Neutrophil (primary cell): Measurements from ENCODE around the gene ATP1A2.

Source experiments
- H3K27ac ChIP-seq: fragments of 200-600 bp; sonication (generic); 2 replicates; pipeline ENCODE4 v1.5.1; 2016; ENCODE audit warnings: mild to moderate bottlenecking, moderate library complexity
- H3K27me3 ChIP-seq: fragments of 200-600 bp; sonication (generic); 2 replicates; pipeline ENCODE4 v1.6.0; 2016; ENCODE audit warnings: mild to moderate bottlenecking
- H3K36me3 ChIP-seq: fragments of 200-600 bp; sonication (generic); 2 replicates; pipeline ENCODE4 v1.5.1; 2017
- H3K4me1 ChIP-seq, 2 experiments: fragments of 200-600 bp in 1 of 2; sonication (generic) in 1 of 2; 1 replicate in 1 of 2; 2 replicates in 1 of 2; pipeline versions ENCODE4 v1.5.1 to v1.6.1; 2013 to 2016; ENCODE audit warnings: low read depth in 1 of 2, low read length in 1 of 2, mild to moderate bottlenecking in 1 of 2, moderate library complexity in 1 of 2; ENCODE audit not compliant: control insufficient read depth in 1 of 2, insufficient read depth in 1 of 2
- H3K4me3 ChIP-seq, 2 experiments: fragments of 200-600 bp in 1 of 2; sonication (generic) in 1 of 2; 1 replicate in 1 of 2; 2 replicates in 1 of 2; pipeline ENCODE4 v1.5.1; 2013 to 2016; ENCODE audit warnings: low read depth in 1 of 2, low read length in 1 of 2, mild to moderate bottlenecking in 1 of 2, moderate library complexity in 1 of 2
- H3K9me3 ChIP-seq: fragments of 200-600 bp; sonication (generic); 2 replicates; pipeline ENCODE4 v1.5.1; 2016
- CTCF ChIP-seq: fragments of 200-600 bp; sonication (generic); IDR thresholded peaks from 2 replicates; pipeline ENCODE4 v1.5.1; 2016; ENCODE audit warnings: antibody characterized with exemption

ATP1A2 gene

GRCh38 chr1:160115545-160116282 lies at the start of gene ATP1A2:
ATP1A2 (plus strand) TSS chr1:160115759; CDS start chr1:160115862, 103 bp downstream.
- no peaks in the 10 kb centered on the region for H3K9me3 ChIP-seq
- H3K4me1 ChIP-seq, result no peaks in the 10 kb centered on the region
- H3K36me3 ChIP-seq, result no peaks in the 10 kb centered on the region
- H3K4me3 ChIP-seq, result no peak within 1 kb of the TSS
- H3K27me3 ChIP-seq, result peaks cover 40% of the 10 kb centered on the region
- no peak within 1 kb of the TSS for H3K27ac ChIP-seq
- TF ChIP-seq CTCF, result no peak

GRCh38 chr1:160066829-160067745 lies 48.5 kb upstream of the ATP1A2 start:
- no peak for TF ChIP-seq CTCF
- H3K27me3 ChIP-seq, result peaks cover 68% of the 10 kb centered on the region
- H3K27ac ChIP-seq, result no peak overlapping the region

GRCh38 chr1:160068225-160068624 lies 47.3 kb upstream of the ATP1A2 start:
- H3K27ac ChIP-seq, result no peak overlapping the region
- no peaks in the 10 kb centered on the region for H3K36me3 ChIP-seq
- no peak overlapping the region for H3K4me3 ChIP-seq
- TF ChIP-seq CTCF, result no peak
- no peaks in the 10 kb centered on the region for H3K9me3 ChIP-seq
- H3K4me1 ChIP-seq, result peaks cover 0 to 9% of the 10 kb centered on the region in 2 experiments
- peaks cover 79% of the 10 kb centered on the region for H3K27me3 ChIP-seq

More at GRCh38 chr1:160066829-160067745, 48.5 kb upstream of the ATP1A2 start:
- H3K4me1 ChIP-seq, result peaks cover 0 to 9% of the 10 kb centered on the region in 2 experiments
- no peaks in the 10 kb centered on the region for H3K36me3 ChIP-seq
- H3K4me3 ChIP-seq, result no peak overlapping the region
- no peaks in the 10 kb centered on the region for H3K9me3 ChIP-seq

- no peak within 1 kb of the TSS for H3K27ac ChIP-seq
- TF ChIP-seq CTCF, result no peak
- H3K4me1 ChIP-seq, result peaks cover 0 to 9% of the 10 kb centered on the region in 2 experiments
- H3K27me3 ChIP-seq, result peaks cover 83% of the 10 kb centered on the region
- H3K9me3 ChIP-seq, result no peaks in the 10 kb centered on the region
- H3K4me3 ChIP-seq, result no peak within 1 kb of the TSS
- H3K36me3 ChIP-seq, result no peaks in the 10 kb centered on the region
Measured at GRCh38 chr1:160069460-160070231, 45.9 kb upstream of the ATP1A2 start, which contains the start of gene KCNJ10. KCNJ10 (minus strand) TSS chr1:160070160; CDS start chr1:160042532, 27,628 bp downstream.
